Inferior parietal cortex (tissue), 1 donor: Measurements from ENCODE around the gene KRTAP5-1.

ENCODE experiments used
- DNase-seq: peaks from one replicate; pipeline ENCODE4 v3.0.0-alpha.2; 2016; ENCODE audit errors: extremely low spot score

KRTAP5-1 gene

GRCh38 chr11:1545432-1545831 is 39.7 kb downstream of the KRTAP5-1 start:
- no peak for DNase-seq

- DNase-seq = no peak
These were observed 40.5 kb downstream of the KRTAP5-1 start for GRCh38 chr11:1544536-1544935.

GRCh38 chr11:1543606-1544263 is 41.3 kb downstream of the KRTAP5-1 start:
- DNase-seq = no peak

GRCh38 chr11:1542267-1542666 is 42.8 kb downstream of the KRTAP5-1 start:
- DNase-seq = no peak

- DNase-seq = peak; percentile 77
These were observed 43.4 kb downstream of the KRTAP5-1 start for GRCh38 chr11:1541474-1542204.

GRCh38 chr11:1540074-1540473 is 45.0 kb downstream of the KRTAP5-1 start:
- DNase-seq = no peak

GRCh38 chr11:1538153-1538552 is 46.9 kb downstream of the KRTAP5-1 start:
- DNase-seq = no peak

GRCh38 chr11:1536065-1536843 is 48.8 kb downstream of the KRTAP5-1 start:
- DNase-seq = no peak

GRCh38 chr11:1534682-1535081 is 50.4 kb downstream of the KRTAP5-1 start:
- DNase-seq = no peak
